Measurements from ENCODE around the gene IER5L.

IER5L gene

DNA sequence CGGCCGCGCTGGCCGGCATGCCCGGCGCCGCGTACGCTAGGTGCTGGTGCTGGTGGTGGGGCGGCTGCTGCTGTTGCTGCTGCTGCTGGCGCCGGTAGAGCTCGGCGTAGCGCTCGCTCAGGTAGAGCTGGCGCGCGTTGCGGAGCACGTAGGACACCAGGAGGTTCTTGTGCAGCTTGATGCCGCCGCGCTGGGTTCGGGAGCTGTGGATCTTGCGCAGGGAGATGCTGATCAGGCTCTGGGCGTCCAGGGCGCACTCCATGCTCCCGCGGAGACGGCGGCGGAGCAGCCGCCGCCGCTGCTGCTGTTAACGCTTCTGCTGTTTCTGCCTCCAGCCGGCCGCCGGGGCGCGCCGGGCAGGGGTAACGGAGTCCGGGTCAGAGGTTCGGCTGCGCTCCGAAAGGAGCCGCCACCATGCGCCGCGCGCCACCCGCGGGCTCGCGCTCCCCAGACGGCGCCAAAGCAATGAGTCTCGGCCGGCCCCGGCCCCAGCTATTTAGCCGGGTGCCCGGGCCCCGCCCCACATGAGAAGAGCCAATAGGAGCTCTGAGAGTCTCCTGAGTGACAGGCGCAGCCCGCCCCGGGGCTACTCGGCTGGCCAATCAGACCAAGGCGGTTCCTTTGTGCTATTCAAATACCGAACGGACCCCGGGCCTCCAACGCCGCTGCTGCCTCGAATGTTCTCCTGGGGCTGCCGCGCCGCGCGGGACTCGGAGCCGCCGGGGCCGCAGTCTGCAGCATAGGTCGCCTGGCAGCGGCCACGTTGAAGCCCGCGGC lies at the start of gene IER5L:
TSS of gene IER5L (minus strand) at position 471 of the 777 bp plus-strand sequence. CDS start at position 262, 209 bp downstream.
- DNase-seq = peak; percentile 90

DNA sequence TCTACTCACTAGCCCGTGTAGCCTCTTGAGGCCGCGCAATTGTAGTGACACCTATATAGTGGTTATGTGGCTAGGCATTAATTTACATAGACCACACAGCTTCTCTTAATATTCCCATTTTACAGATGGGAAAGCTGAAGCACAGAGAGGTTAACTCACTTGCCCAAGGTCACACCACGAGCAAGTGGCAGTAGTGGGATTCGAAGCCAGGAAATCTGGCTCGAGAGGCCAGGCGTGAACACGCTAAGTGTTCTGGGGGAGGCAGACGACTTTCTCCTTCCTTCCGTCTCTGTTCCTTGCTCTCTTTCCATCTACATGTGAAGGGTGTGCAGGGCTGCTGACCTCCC lies 49.8 kb upstream of the IER5L start:
- no peak for DNase-seq

DNA sequence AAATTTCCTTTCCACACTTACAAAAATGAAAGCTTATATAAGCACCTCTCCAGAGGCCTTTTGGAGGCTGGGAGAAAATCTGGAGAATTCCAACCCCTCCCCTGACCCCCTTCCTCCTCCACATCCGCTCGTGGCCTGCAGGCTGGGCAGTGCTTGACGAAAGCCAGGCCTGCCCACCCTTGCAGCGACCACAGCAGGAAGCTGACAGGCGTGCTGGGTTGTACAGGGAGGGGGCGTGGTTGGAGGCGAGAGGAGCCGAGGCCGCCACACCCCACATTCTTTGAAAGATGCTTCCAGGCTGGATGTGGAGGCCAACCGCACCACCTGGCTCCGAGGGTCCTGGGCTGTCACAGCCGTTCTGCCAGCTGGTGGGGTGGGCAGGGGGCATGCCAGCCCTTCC lies 47.8 kb upstream of the IER5L start:
- no peak for DNase-seq

GRCh38 chr9:129225490-129225778 lies 47.4 kb upstream of the IER5L start:
- no peak for DNase-seq

DNA sequence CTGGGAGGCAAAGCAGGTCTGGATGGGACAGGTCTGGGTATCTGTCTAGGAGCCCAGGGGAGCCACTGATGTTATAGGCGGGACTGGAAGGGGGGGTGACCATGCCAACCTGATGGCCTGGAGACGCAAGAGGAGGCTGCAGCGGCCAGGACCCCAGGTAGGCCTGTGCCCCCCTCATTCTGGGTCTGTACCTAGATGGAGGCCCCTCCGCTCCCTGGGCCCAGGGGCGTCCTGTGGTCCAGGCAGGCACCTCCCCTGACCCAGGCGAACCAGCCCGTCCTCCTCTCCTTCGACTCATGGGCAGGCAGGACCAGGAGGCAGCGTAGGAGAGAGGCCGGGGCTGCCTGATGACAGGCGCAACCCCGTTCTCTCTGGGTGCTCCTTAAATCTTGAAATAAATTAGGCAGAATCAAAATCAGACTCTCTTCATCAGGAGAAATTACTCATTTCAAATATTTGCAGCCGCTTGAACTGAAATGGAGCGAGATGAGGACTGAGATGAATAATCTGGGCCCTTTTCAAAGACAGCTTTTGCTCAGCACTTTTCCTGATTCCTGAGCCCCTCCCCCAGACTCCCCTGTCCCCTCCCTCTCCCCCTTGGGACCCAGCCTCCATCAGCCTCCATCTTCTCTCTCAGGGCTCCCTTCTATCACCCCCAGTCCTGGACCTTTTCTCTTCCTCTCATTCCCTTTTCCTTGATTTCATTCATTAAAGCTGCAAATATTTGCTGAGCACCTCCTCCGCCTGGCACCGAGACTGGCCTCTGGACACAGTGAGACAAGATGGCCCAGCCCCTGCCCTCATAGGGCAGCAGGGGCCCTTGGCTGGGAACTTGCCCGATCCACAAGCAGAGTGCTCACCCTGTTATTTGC lies 46.8 kb upstream of the IER5L start:
- no peak for DNase-seq

DNA sequence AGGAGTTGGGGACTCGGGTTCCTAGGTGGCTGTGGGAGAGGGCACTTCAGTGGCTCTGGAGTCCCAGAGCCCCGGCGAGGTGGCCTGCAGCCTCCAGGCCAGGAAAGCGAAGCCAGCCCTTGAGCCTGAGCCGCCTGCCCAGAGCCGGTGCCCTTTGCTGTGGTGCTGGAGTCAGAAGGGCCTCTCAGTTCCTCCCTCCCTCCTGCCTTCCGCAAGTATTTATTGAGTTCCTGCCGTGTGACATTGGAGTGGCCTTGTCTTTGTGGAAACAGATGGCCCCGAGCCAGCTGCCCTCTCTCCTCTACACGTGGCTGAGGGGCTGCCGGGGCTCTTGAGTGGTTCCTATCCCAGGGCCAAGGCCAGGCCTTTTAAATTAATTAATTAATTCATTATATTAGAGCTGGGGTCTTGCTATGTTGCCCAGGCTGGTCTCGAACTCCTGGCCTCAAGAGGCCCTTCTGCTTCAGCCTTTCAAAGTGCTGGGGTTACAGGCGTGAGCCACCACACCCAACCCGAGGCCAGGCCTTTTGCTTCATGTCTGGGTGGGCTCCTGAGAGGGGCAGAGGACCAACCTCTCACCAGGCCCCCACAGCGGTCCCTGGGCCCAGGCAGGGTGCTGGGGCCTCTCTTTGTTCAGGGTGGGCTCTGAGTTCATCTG lies 45.6 kb upstream of the IER5L start:
- DNase-seq = no peak

GRCh38 chr9:129222819-129223218 lies 44.8 kb upstream of the IER5L start:
- DNase-seq = no peak

DNA sequence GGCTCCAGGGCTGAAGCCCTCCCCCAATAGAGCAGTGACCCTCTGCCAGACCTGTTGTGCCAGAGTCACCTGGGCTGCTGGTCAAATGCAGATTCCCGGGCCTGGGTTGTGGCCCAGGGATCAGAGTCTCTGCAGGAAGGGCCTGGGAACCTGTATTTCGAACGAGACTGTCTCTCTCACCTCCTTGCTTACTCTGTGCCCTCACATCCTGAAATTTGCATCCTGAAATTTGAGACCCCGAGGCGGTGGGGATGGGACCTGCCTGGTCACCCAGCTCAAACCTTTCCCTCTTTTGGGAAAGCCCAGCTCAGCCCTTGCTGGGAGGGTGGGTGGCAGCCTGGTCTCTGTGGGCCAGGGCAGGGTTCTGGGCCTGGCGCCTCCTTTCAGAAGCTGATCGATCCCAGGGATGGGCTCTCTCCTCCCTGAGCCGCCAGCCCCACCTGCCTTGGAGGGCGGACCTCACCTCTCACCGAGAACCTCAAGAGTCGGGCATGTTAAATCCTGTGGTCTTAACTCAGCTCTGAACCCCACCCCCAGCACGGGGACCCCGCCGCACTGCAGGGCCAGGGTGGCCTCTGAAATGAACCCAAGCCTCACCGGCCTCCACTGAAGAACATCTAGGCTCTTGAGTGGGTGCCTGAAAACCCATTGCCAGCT lies 44.0 kb upstream of the IER5L start:
- DNase-seq = no peak

DNA sequence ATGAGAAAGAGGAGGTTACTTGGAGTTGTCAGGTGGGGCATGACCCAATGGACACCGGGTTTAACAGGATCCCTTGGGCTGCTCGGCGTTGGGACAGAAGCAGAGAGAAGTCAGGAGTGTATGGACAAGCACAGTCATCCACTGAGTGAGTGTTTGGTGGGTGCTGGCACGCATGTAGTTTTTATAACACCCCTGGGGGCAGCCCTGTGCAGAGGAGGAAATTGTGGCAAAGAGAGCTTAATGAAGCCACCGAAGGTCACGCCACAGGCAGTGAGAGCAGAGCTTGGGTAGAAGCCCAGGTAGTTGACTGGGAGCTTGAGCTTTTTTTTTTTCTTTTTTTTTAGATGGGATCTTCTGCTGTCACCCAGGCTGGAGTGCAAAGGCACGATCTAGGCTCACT lies 43.2 kb upstream of the IER5L start:
- no peak for DNase-seq

- DNase-seq = no peak
Measured at GRCh38 chr9:129220771-129221170, 42.7 kb upstream of the IER5L start.

- DNase-seq = no peak
Measured at GRCh38 chr9:129218918-129219317, 40.9 kb upstream of the IER5L start.

DNA sequence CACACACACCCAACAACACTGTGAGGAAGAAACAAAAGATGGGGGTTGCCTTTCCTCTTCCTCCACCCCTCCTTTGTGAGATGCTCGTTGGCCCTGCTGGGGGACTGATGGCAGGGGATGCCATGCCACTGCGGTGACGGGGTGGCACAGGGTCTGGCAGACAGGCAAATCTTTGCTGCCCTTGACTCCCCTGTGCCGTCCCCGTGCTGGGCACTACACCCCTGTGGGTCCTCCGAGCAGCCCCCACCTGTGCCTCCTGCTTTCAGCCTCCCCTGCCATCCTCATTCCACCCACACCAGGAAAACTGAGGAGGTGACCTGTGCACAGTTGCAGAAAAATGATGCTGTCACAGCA lies 40.2 kb upstream of the IER5L start:
- DNase-seq = no peak

GRCh38 chr9:129213551-129213950 lies 35.5 kb upstream of the IER5L start:
- DNase-seq = no peak

DNA sequence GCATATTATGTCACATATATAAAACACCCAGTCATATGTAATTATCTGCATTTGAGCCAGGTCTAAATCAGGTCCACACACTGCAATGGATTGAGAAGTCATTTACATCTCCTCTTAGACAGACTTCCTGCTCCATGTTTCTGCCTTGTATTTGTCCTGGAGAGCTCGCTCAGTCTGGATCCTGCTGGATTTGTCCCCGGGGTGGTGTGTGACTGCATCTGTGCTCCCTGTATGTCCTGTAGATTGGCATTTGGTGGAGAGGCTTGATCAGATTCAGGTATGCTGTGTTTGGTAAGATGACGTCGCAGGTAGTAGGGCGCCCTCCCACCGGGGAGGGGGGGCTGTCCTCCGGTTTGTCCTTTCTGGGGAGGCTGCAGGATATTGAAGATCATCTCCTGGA lies 33.6 kb upstream of the IER5L start:
- no peak for DNase-seq

DNA sequence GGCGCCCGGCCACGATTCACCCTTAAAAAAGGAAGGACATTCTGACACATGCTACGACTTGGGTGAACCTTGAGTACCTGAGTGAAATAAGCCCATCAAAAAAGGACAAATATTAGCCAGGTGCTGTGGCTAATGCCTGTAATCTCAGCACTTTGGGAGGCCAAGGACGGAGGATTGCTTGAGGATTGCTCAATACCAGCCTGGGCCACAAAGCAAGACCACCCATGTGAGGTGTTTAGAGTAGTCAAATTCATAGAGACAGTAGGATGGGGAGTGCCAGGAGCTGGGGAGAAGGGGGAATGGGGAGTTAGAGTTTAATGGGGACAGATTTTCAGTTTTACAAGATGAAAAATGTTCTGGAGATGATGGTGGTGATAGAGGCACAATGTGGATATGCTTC lies 32.1 kb upstream of the IER5L start:
- no peak for DNase-seq

DNA sequence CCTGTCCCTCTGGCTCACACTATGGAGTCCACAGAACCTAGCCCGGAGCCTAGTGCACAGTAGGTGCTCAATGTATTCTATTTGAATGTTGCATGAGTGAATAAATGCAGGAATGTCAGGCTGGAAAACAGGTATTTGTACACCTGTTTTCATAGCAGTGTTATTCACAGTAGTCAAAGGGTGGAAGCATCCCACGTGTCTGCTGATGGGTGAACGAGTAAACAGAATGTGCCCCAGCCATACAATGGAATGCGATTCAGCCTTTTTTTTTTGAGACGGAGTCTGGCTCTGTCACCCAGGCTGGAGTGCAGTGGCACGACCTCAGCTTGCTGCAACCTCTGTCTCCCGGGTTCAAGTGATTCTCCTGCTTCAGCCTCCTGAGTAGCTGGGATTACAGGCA lies 31.5 kb upstream of the IER5L start:
- no peak for DNase-seq

DNA sequence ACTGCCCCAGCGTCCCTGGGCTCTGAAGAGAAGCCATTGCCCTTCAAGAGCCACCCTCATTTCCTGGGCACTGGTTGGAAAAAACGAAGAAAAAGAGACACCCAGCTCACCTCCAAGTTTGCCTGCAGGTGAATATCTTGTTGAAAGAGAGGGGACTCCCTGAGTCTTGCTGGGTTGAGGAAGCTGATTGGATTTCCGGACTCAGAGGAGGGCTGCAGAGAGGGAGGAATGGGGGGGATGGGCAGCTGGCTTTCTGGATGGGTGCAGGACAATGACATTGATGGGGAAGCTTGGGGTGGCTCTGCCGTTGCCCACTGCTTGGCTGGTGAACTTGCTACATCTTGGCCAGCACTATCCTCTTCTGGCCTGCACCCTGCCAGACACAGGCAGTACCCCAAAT lies 31.0 kb upstream of the IER5L start:
- DNase-seq = no peak

DNA sequence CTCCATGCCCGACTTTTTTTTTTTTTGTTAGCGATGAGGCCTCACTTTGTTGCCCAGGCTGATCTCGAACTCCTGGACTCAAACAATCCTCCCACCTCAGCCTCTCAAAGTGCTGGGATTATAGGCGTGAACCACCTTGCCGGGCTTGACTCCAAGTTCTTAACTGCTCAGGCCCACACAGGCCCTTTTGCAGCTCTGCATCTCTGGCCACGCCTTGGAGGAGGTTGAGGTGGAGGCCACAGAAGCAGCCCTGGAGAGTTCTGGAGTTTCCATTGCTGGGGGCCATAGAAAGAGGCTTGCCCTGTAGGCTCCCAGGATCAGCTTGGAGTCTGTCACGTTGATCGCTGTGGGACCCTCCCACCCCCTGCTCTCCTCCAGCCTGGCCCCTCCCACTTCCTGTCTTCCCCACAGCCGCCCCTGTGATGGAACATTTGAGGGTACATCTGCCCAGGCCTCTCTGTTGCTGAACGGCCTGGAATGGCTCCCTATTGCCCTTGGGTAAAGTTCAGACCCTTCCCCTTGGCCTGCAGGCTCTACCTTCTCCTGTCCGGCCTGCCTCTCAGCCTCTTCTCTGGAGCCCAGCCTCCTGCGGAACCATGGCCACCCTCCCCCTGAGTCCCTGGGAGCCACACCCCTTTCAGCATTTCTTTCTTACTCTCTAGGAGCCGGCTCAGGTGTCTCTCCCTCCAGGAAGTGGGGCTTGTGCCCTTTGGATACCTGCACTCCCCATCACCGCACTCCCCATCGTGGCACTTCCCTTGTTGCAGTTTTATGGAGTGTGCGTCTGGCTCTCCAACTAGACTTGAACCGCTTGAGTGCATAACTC lies 30.4 kb upstream of the IER5L start:
- peak; percentile 47 for DNase-seq

- DNase-seq = no peak
Measured at GRCh38 chr9:129206905-129207304, 28.8 kb upstream of the IER5L start.

- no peak for DNase-seq
Measured at GRCh38 chr9:129206401-129206800, 28.3 kb upstream of the IER5L start.

DNA sequence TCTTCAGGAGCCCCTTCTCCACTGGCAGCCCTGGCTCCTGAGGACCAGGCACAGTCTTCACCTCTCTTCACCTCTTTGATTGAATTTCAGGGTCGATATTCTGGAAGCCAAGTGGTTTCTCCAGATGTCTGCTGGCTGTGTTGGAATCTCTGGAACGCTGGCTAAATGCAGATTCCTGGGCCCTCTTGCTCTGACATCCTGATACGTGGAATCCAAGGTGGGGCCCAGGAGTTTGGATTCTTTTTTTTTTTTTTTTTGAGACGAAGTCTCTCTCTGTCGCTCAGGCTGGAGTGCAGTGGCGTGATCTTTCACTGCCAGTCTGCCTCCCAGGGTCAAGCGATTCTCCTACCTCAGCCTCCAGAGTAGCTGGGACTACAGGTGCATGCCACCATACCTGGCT lies 26.8 kb upstream of the IER5L start:
- no peak for DNase-seq

DNA sequence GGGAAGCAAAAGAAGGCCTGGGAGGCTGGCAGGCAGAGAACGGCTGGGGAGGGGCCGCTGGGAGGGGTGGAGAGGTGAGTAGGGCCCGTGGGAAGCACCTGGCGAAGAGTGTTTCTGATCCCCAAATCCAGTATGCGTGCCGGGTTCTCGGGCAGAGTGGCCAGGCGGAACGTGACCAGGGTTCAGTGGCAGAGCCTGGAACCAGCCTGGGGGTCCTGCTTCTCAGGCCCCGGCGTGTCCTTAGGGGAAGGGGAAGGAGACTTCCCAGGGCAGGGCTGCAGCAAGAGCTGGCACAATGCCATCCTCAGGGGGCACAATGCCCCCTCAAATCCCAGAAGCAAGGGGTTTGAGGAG lies 25.5 kb upstream of the IER5L start:
- no peak for DNase-seq
